Measurements from ENCODE around the gene DCBLD1.
"Not testable (repeated sequence)": the region's sequence is repeated elsewhere in the genome, so short reads cannot be mapped to it uniquely, and the experiment has no call there.

DCBLD1 gene

DNA sequence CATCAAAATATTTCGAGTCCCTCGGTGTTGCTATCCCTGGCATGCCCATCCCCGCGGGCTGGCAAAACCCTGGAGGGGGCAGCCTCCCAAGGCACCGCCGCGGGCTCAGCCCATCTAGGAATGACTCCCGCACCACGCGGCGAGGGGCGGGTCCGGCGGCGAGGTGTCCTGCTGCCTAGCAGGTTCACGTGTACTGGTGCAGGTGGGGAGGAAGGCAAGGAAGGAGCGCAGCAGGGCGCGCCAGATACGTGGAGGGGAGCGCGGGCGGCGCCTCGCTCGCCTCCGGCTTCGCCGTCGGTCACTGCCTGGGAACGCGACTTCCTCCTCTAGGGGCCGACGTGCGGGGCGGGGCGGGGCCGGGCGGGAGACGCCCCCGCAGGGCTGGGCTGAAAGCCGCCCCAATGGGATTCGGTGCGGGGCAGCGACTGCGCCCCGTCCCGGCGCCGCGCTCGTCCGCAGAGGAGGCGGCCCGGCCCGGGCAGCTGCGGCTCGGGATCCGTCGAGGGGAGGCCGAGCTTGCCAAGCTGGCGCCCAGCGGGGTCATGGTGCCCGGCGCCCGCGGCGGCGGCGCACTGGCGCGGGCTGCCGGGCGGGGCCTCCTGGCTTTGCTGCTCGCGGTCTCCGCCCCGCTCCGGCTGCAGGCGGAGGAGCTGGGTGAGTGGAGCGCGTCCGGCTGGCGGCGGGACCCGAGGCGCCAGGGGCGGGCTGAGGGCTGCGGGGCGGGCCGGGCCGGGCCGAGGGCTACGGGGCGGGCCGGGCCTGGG, at the start of gene DCBLD1:
DCBLD1 (plus strand) TSS at position 435 of the 764 bp plus-strand sequence; CDS start at position 543, 108 bp downstream.
- peak; percentile 27 for DNase-seq (ENCODE audit: low spot score)

DNA sequence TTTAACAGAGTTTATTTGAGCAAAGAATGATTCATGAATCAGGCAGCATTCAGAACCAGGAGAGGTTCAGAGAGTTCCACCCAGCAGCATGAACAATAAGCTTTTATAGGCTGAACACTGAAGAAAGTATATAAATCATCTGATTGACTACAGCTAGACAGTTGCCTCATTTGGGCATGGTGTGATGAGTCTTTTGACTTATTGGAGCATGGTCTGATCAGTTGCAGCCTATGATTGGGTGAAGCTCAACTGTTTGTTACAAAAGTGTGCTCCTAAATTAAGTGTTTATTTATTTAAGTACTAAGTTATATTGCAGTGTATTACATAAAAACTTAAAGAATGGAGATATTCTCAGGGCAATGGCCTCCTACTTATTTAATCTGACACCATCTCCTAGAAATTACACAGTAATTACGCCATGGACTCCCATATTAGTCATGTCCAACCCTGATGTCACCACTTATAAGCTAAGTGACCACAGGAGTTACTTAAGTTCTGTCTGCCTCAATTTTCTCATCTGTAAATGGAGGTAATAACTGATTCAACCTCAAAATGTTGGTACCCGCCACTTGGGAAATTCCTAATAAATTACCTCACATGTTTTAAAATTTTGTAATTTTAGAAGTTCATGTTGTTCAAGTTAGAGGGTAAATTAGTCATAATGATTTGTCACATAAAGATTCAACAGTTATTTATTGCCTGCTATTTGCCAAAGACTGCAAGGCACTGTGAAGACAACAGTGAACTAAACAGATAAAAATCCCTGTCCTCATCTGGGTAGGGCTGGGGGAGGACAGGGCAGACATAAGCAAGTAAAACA, 41.6 kb upstream of the DCBLD1 start:
- no peak for DNase-seq (ENCODE audit: low spot score)

DNA sequence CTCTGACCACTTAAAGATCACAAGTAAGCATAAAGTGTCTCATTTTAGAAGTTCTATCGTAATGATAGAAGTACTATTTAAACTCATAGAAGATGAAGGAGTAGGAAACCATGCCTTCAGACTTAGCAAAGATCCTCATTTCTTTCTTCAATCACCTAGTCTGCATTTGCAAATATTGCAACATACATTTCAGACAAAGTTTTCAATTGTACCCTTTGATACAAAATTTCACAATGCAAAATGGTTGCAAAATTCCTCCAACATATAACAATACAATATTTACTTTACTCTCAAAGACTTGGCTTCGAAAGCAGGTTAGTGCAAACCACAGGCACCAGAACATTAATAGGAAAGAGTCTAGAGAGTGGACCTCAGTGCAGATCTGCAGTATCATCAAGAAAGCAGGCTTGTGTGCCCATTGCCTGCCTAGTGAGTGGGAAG, 40.6 kb upstream of the DCBLD1 start:
- no peak for DNase-seq (ENCODE audit: low spot score)

- not testable (repeated sequence) for DNase-seq (ENCODE audit: low spot score)
These were observed 40.2 kb upstream of the DCBLD1 start for GRCh38 chr6:117442313-117442712.

DNA sequence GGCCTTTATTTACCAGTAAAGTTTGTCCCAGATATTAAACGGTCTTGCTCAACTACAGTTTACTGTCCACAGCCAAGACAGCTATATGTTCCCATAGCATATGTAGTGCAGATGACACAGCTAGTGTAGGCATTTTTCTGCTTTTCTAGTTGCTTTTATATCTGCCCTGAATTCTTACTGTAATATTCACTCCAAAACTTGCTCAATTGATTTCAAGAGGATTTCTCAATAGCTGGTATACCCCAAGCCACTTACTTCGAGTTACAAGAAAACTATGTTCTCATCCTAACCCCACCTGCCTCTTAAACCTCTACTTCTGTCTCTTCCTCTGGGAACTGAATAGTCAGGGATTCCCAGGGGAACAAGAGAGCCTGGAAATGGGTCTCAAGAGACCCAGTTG, 37.9 kb upstream of the DCBLD1 start:
- no peak for DNase-seq (ENCODE audit: low spot score)

DNA sequence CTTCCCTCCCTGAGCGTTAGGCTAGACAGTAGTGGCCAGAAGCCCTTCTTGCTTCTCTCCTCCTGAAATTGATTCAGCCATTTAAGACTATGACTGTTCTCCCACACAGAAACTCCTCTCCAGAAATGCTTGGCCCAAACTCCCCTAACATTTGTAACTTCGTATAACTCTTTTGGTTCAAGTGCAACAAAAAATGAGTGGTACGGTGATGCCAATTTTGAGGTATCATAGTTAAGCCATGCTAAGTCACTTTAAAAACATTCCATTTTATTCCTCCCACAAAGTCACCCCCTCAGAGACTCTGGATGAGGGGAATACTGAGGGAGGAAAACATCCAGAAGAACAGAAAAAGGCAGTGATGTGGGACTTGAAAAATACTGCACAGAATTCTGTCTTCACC, 35.6 kb upstream of the DCBLD1 start:
- no peak for DNase-seq (ENCODE audit: low spot score)

GRCh38 chr6:117448011-117448410, 34.5 kb upstream of the DCBLD1 start:
- peak; percentile 12 for DNase-seq (ENCODE audit: low spot score)

GRCh38 chr6:117448732-117449485, 33.6 kb upstream of the DCBLD1 start:
- DNase-seq (ENCODE audit: low spot score), result no peak

DNA sequence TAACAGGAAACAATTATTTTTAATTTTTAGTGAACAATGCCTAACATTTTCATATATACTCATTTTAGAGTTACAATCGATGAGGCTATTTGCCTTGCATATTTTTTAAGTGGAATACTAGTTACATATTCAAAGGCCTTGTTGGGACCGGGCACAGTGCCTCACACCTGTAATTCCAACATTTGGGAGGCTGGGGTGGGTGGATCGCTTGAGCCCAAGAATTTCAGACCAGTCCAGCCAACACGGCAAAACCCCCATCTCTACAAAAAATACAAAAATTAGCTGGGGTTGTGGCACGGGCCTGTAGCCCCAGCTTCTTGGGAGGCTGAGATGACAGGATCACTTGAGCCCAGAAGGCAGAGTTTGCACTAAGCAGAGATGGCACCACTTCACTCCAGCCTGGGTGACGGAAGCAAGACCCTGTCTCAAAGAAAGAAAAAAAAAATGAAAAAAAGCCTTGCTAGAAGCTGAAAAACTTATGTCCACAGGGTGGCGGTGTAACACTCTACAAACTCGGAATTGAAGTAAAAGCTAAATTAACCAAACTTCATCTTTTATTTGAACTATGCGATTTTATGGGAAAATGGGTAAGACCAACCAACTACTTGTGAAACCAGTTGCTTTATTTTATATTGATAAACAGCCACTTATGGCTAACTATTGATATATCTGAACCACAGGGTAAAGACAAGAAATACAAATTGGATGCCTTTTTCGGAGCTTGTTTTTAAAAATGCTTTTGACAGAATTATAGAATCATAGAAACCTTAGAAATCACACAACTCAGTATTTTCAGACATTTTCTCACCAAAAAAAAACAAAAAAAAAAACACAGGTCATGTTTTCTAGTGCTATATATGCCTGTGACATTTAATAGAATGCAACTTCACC, 32.7 kb upstream of the DCBLD1 start:
- DNase-seq (ENCODE audit: low spot score), result peak; percentile 65

GRCh38 chr6:117451671-117452070, 30.8 kb upstream of the DCBLD1 start:
- DNase-seq (ENCODE audit: low spot score), result no peak

DNA sequence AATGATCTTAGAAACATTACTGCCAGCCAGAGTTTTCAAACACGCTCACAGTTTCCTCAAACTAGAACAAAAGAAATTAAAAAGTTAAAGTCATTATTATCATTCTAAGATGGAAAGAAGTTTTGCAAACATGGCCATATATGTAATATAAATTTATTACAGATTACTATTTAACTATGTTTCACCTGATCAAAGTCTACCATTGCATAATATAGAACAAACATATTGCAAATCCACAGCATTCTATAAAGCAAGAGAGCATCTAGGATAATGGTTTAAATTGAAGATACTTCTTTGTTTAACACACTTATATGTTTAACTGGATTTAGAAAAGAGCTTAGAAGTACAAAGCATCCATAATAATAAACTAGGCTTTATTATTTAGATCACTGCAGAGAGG, 26.2 kb upstream of the DCBLD1 start:
- DNase-seq (ENCODE audit: low spot score), result no peak

- DNase-seq (ENCODE audit: low spot score), result no peak
These were observed 25.5 kb upstream of the DCBLD1 start for GRCh38 chr6:117456998-117457397.

DNA sequence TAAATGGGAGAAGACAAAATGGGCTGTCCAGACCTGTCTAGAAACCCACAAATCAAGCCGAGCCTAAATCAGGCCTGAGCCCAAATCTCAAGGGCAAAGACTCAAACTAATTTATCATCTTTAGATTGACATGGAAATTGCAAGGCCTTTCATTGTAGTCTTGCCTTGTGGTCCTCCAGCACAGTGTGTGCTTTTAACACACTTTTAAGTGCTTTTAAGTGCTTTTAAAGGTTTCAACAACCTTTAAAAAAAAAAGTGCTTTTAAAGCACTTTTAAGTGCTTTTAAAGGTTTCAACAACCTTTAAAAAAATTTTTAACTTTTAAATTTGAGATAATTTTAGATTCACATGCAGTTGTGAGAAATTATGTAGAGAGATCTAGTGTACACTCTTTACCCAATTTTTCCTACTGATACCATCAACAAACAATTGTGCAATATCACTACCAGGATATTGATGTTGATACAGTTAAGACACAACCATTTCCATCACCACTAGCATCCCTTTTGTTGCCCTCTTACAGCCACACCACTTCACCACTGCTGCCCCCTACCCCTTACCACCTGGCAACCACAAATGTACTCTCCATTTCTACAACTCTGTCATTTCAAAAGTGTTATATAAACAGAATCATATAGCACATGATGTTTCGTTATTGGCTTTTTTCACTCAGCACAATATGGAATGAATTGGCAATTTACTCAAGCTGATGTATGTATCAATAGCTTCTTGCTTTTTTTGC, 23.1 kb upstream of the DCBLD1 start:
- DNase-seq (ENCODE audit: low spot score), result no peak

DNA sequence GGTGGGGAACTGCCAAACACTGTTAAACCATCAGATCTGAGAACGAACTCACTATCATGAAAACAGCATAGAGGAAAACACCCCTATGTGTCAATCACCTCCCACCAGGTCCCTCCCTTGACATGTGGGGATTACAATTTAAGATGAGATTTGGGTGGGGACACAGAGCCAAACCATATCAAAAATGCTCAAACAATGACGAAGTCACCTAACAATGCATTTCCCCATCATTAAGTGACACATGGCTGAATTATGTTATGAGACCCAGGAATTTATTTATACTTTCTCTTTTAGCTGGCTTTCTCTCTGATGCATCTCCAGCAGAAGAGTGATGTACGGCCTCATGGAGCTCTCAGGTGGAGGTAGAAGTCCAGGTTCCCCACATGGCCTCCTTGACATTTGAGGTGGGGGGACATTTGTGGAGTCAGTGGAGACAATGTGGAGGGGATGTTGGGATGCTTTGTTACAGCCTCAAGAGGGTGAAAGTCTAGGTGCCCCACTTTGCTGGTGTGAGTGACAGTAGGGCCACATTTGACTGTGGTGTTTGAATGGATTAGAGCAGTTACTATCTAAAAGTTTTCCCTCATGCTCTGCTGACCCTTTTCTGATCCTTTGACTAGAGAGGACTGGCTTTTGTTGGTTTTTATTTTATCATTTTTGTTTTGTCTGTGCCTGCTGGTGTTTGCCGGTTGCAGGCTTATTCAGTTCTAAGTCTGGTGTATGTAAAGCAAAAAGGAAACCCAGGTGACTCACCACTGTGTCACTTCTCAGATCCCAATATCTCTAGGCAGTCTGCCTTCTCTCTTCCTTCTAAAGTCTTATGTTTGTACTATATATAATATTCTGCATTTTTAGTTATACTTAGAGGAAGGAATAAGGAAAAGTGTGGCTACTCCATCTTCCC, 18.5 kb upstream of the DCBLD1 start:
- DNase-seq (ENCODE audit: low spot score), result no peak

- no peak for DNase-seq (ENCODE audit: low spot score)
These were observed 17.8 kb upstream of the DCBLD1 start for GRCh38 chr6:117464700-117465099.

GRCh38 chr6:117465691-117466090, 16.8 kb upstream of the DCBLD1 start:
- no peak for DNase-seq (ENCODE audit: low spot score)

GRCh38 chr6:117467876-117468275, 14.6 kb upstream of the DCBLD1 start:
- no peak for DNase-seq (ENCODE audit: low spot score)

DNA sequence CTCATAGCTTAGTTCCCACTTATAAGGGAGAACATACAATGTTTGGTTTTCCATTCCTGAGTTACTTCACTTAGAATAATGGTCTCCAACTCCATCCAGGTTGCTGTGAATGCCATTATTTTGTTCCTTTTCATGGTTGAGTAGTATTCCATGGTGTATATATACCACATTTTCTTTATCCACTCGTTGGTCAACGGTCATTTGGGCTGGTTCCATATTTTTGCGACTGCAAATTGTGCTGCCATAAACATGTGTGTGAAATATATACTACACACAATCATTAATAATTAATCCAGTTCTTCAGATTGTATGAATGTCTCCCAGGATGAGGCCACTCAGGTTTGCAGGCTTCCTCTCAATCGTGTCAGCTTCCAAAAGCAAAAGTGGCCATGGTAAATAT, 13.9 kb upstream of the DCBLD1 start:
- not testable (repeated sequence) for DNase-seq (ENCODE audit: low spot score)

GRCh38 chr6:117469356-117469755, 13.1 kb upstream of the DCBLD1 start:
- no peak for DNase-seq (ENCODE audit: low spot score)

GRCh38 chr6:117469791-117470190, 12.7 kb upstream of the DCBLD1 start:
- no peak for DNase-seq (ENCODE audit: low spot score)
